IMR-90 (cell line): ENCODE measurements around the gene NAA38.

ENCODE experiments used
- BHLHE40 ChIP-seq: fragments of 150-350 bp; IDR thresholded peaks from 2 replicates; pipeline ENCODE4 v1.6.1; 2016; ENCODE audit warnings: mild to moderate bottlenecking, low read depth, low read length
- CEBPB ChIP-seq: IDR thresholded peaks from 2 replicates; pipeline ENCODE4 v1.6.1; 2012; ENCODE audit warnings: low read depth, low read length, improper control_type of control experiment
- CTCF ChIP-seq: conservative IDR thresholded peaks from 2 replicates; pipeline ENCODE4 v1.5.1; 2012; ENCODE audit warnings: mild to moderate bottlenecking, low read depth, low read length, improper control_type of control experiment
- ELK1 ChIP-seq: fragments of 150-350 bp; IDR thresholded peaks from 2 replicates; pipeline ENCODE4 v1.6.1; 2016; ENCODE audit warnings: low read depth, mild to moderate bottlenecking, low read length, moderate library complexity, borderline replicate concordance
- MAFK ChIP-seq: IDR thresholded peaks from 2 replicates; pipeline ENCODE4 v1.6.1; 2012; ENCODE audit warnings: low read depth, low read length, improper control_type of control experiment
- MAZ ChIP-seq: IDR thresholded peaks from 2 replicates; pipeline ENCODE4 v1.6.1; 2012; ENCODE audit warnings: low read depth, mild to moderate bottlenecking, low read length, improper control_type of control experiment, moderate library complexity, borderline replicate concordance
- MXI1 ChIP-seq: IDR thresholded peaks from 2 replicates; pipeline ENCODE4 v1.6.1; 2012; ENCODE audit warnings: low read depth, mild to moderate bottlenecking, low read length, moderate library complexity, borderline replicate concordance
- NFE2L2 ChIP-seq: fragments of 150-350 bp; IDR thresholded peaks from 2 replicates; pipeline ENCODE4 v1.6.1; 2016; ENCODE audit warnings: low read depth, mild to moderate bottlenecking, low read length
- POLR2A ChIP-seq: IDR thresholded peaks from 2 replicates; pipeline ENCODE4 v1.6.1; 2012; ENCODE audit warnings: mild to moderate bottlenecking, low read depth, low read length
- RAD21 ChIP-seq: IDR thresholded peaks from 2 replicates; pipeline ENCODE4 v1.6.1; 2012; ENCODE audit warnings: low read length, improper control_type of control experiment
- RCOR1 ChIP-seq: IDR thresholded peaks from 2 replicates; pipeline ENCODE4 v1.6.1; 2012; ENCODE audit warnings: mild to moderate bottlenecking, low read length, improper control_type of control experiment; ENCODE audit not compliant: insufficient replicate concordance
- RFX5 ChIP-seq: IDR thresholded peaks from 2 replicates; pipeline ENCODE4 v1.8.0; 2012; ENCODE audit warnings: low read depth, mild to moderate bottlenecking, low read length, moderate library complexity
- SMC3 ChIP-seq: fragments of 150-350 bp; IDR thresholded peaks from 2 replicates; pipeline ENCODE4 v1.6.1; 2016; ENCODE audit warnings: low read depth, mild to moderate bottlenecking, antibody characterized with exemption, low read length, moderate library complexity
- USF2 ChIP-seq: fragments of 150-350 bp; IDR thresholded peaks from 2 replicates; pipeline ENCODE4 v1.6.1; 2017; ENCODE audit warnings: mild to moderate bottlenecking, antibody characterized with exemption, low read length, low read depth

DNA sequence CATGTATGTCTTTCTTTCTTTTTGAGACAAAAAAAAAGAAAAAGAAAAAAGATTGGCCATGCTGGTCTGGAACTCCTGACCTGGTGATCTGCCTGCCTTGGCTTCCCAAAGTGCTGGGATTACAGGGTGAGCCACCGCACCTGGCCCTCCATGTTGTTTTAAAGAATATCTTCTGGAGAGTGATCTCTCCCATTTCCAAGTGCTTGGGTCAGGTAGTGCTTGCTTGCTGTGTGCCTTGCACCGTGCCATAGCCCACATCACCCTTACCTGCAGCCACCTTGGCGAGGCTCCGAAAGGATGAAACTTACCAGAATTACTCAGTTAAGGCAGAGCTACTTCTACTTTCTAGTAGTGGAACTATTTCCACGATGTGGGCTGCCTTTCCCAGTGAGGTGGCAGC, 42.4 kb downstream of the NAA38 start:
- no peak for TF ChIP-seq CTCF
- TF ChIP-seq USF2, result no peak
- no peak for TF ChIP-seq MXI1
- no peak for TF ChIP-seq SMC3
- TF ChIP-seq POLR2A, result no peak
- no peak for TF ChIP-seq MAZ
- TF ChIP-seq RCOR1, result no peak
- TF ChIP-seq RAD21, result no peak
- no peak for TF ChIP-seq CEBPB
- TF ChIP-seq BHLHE40, result no peak
- no peak for TF ChIP-seq NFE2L2
- TF ChIP-seq RFX5, result no peak
- TF ChIP-seq ELK1, result no peak
- no peak for TF ChIP-seq MAFK
